ENCODE results near the gene CALHM6.

DNA sequence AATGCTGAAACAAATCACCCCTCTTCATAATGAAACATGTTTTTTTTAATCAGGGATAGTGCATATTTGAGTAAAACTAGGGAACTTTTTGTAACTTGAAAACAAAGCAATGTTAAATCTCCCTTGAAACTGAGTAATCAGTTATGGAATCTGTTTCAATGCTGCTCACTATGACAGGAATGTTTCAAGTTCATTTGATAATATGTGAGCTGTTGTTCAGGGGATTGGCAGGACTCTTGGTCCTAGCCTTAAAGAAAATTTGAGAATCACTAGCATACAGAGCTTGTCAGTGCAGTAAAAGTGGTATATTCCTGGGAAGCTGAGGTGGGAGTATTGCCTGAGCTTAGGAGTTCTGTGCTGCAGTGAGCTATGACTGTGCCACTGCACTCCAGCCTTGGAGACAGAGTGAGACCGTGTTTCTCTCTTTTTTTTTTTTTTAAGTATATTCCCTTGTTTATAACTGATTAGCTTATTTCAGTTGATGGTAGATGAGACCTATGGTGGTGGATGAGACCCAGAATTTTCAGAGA is 21.6 kb upstream of the CALHM6 start:
- no peak for TF ChIP-seq CTCF (IDR thresholded peaks at IDR 0.05; ENCODE audit: insufficient read depth, low read length, poor library complexity, severe bottlenecking)
- TF ChIP-seq EZH2phosphoT487 (conservative IDR thresholded peaks at IDR 0.05; ENCODE audit: low read length), result no peak
